HG02870 (cell line): Measurements from ENCODE around the gene NEK2.

ENCODE experiments used
- ATAC-seq: cut with Tn5 transposase; IDR thresholded peaks from one replicate; pipeline ENCODE4 v1.9.1; 2021; ENCODE audit warnings: mild to moderate bottlenecking, moderate library complexity; ENCODE audit not compliant: unreplicated experiment

The NEK2 gene

GRCh38 chr1:211613108-211613947 lies 62.1 kb downstream of the NEK2 start:
- no peak for ATAC-seq

GRCh38 chr1:211612786-211613107 lies 62.7 kb downstream of the NEK2 start:
- ATAC-seq = no peak
